Measurements from ENCODE around the gene TXN.

DNA sequence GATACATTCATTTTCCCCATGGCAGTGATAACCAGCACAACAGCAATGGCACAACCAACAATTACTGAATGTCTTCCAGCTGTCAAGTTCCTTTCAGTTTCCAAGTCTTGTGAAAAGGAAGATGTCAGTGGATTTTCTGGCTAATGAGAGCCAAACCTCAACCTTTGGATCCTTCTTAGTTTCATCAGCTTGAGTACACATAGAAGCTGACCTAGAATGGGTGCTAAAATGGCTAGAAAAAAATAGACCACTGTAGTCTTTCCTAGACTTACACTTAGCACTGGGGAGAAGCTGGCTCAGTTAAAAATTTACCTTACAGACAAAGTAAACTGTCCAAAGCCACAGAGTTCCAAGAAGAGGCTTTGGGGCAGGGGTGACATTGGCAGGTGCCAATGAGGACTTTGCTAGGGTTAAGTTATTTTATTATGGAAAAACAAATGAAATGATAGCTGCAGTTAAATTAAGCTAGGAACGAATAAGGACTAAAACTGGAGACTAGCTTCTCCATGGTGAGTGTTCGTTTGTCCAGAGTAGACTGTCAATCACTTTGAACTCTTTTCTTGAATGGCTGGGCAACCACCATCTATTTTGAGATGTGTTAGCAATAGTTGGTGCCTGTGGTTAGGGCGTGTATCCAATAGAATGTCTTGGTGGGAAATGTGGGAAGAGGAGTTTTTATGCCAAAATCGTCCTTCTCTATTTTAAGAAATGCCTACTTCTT, 25.9 kb upstream of the TXN start:
- TF ChIP-seq, protein P1, sequence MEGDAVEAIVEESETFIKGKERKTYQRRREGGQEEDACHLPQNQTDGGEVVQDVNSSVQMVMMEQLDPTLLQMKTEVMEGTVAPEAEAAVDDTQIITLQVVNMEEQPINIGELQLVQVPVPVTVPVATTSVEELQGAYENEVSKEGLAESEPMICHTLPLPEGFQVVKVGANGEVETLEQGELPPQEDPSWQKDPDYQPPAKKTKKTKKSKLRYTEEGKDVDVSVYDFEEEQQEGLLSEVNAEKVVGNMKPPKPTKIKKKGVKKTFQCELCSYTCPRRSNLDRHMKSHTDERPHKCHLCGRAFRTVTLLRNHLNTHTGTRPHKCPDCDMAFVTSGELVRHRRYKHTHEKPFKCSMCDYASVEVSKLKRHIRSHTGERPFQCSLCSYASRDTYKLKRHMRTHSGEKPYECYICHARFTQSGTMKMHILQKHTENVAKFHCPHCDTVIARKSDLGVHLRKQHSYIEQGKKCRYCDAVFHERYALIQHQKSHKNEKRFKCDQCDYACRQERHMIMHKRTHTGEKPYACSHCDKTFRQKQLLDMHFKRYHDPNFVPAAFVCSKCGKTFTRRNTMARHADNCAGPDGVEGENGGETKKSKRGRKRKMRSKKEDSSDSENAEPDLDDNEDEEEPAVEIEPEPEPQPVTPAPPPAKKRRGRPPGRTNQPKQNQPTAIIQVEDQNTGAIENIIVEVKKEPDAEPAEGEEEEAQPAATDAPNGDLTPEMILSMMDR (IDR thresholded peaks at IDR 0.05; ENCODE audit: low read depth, low read length): no peak
- TF ChIP-seq POLR2A (IDR thresholded peaks at IDR 0.05; ENCODE audit: extremely low read depth, insufficient read length) (no peak), MYC (IDR thresholded peaks at IDR 0.05; ENCODE audit: low read depth, low read length) (no peak)
- TF ChIP-seq, protein P2, sequence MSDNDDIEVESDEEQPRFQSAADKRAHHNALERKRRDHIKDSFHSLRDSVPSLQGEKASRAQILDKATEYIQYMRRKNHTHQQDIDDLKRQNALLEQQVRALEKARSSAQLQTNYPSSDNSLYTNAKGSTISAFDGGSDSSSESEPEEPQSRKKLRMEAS (IDR thresholded peaks at IDR 0.05; ENCODE audit: low read depth, low read length): no peak
